ENCODE data around the gene ZMYND19.
"Not testable (repeated sequence)": the region's sequence is repeated elsewhere in the genome, so short reads cannot be mapped to it uniquely, and the experiment has no call there.

ZMYND19 gene

GRCh38 chr9:137590469-137591383, at the start of gene ZMYND19:
ZMYND19 (minus strand) TSS chr9:137590512; CDS start chr9:137590263, 249 bp downstream.
- peak; percentile 71 for DNase-seq

- no peak for DNase-seq
These were observed 49.2 kb upstream of the ZMYND19 start for GRCh38 chr9:137639303-137640051.

DNA sequence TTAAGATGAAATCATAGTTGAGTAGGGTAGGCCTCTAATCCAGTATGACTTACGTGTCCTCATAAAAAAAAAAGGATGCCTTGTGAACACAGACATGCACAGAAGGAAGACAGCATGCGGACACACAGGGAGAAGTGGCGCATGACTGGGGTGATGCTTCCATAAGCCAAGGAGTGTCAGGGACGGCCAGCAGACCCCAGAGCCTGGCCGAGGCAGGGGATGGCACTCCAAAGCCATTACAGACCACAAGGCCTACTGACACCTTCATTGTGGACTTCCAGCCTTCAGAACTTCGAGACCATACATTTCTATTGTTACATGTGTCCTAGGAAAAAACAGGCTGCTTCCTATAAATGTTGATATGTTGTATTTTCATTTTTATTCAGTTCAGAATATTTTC, 48.4 kb upstream of the ZMYND19 start:
- no peak for DNase-seq

GRCh38 chr9:137634016-137634415, 43.7 kb upstream of the ZMYND19 start:
- DNase-seq: no peak

DNA sequence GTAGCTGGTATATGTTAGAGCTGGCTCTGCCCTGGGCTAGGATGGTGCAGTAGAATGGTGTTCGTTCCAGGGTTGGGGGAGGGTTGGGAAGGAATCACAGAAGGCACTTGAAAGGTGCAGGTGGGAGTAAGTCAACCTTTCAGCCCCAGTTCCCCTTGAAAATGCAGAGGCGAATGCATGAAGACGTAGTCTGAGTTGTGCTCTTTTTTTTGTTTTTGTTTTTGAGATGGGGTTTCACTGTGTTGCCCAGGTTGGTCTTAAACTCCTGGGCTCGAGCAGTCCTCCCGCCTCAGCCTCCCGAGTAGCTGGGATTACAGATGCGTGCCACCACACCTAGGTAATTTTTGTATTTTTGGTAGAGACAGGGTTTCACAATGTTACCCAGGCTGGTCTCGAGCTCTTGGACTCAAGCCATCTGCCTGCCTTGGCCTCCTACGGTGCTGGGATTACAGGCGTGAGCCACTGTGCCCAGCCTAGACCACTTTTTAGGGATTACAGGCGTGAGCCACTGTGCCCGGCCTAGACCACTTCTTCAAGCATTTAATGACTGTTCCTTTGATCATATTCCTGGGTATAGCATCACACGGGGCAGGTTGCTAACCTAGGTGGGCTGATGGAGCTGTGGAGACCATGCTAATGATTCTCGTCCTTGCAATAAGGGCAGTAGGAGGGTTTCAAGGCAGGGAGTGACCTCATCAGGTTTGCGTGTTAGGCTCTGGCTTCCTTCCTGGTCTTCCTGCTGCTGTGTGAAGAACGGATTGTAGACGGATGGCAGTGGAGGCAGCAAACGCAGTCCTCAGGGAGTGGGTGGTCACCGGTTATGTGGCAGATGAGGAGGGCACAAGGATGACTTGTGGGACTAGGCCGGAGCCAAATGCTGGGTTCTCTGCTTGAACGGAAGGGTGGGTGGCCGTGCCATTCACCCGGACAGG, 42.2 kb upstream of the ZMYND19 start:
- DNase-seq: no peak

DNA sequence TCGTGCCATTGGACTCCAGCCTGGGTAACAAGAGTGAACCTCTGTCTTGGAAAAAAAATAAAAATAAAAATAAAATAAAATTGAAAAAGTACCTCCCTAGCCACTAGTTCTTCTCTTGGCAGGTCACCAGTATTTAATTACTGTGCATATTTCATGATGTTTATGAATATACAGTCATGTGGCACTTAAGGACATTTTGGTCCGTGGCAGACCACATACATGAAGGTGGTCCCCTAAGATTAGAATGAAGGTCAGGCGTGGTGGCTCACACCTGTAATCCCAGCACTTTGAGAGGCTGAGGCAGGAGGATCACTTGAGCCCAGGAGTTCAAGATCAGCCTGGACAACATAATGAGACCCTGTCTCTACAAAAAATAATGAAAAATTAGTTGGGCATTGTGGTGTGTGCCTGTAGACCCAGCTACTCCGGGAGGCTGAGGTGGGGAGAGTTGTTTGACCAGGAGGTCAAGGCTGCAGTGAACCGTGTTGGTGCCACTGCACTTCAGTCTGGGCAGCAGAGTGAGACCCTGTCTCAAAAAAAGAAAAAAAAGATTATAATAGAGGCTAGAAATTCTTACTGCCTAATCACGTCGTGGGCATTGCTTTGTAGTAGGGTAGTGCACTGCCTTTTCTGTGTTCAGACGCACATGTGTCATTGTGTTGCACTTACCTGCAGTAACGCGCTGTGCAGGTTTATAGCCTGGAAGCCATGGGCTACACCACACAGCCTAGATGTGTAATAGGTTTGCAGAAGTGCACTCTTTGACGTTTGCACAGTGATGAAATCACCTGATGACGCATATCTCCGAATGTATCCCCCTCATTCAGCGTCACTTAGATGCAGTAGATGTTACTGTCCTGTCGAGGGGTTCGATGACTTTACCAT, 41.3 kb upstream of the ZMYND19 start:
- no peak for DNase-seq

DNA sequence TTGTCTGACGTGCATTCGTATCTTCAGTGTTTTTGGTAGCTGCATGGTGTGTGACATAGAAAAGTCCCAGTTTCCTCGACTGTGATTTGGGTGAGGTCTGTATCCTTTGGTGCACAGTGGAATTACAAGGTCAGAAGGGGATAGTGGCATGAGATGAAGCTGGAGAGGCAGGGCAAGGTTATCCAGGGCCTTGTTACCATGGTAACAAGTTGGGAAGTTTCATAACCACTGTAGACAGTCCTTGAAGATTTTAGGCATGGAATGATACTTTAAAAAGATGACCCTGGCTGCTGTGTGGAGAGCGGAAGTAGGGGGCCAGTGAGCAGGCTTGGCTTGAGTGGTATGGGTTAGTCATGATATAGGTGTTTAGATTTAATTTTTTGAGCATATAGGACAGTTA, 40.4 kb upstream of the ZMYND19 start:
- no peak for DNase-seq

DNA sequence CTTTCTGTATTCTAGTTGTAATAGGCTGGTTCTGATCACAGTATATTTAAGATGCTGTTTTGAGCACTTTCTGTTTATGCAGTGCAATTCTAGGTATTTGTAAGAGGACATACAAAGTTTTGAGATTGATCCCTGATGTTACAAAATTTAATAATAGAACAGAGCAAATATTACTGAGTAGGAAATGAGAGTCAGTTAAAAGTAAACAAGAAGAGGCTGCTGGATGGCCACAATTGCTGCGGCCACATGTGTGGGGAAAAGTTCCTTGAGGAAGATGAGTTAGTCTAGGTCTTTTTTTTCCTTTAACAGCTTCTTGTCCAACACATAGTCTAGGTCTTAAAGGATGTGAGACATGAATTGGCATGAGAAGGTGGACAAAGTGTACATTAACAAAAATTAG, 39.8 kb upstream of the ZMYND19 start:
- no peak for DNase-seq

DNA sequence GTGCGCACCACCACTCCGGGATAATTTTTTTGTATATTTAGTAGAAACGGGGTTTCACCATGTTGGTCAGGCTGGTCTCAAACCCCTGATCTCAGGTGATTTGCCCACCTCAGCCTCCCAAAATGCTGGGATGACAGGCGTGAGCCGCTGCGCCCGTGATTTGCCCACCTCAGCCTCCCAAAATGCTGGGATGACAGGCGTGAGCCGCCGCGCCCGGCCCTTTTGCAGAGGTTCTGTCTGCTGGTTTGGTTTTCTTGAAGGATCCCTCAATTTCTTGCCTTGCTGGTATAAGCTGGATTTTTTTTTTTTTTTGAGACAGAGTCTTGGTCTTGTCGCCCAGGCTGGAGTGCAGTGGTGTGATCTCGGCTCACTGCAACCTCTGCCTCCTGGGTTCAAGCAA, 37.1 kb upstream of the ZMYND19 start:
- DNase-seq: not testable (repeated sequence)

GRCh38 chr9:137626464-137626863, 36.2 kb upstream of the ZMYND19 start:
- DNase-seq: no peak

- not testable (repeated sequence) for DNase-seq
These were observed 31.9 kb upstream of the ZMYND19 start for GRCh38 chr9:137622211-137622610.

DNA sequence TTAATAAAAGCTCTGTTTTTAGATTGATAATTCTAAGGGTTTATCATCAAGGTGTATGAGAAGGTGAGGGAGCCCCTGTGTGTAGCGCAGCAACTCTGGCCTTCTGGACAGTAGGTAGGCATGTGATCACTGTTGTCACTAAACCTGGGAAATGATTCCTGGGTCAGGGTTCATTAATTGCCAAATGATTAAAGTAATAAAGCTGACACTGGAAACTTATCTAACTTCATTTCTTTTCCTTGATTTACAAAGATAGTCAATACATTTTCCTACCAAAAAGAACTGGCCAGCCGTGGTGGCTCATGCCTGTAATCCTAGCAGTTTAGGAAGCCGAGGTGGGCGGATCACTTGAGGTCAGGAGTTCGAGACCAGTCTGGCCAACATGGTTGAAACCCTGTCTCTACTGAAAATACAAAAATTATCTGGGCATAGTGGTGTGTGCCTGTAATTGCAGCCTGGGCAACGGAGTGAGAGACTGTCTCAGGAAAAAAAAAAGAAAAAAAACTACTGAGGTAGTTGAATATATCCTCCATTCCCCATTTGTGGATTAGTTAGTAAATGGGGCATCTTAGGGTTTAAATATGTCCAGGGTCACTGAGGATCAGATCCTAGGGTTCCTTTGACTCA, 30.9 kb upstream of the ZMYND19 start:
- DNase-seq: no peak

DNA sequence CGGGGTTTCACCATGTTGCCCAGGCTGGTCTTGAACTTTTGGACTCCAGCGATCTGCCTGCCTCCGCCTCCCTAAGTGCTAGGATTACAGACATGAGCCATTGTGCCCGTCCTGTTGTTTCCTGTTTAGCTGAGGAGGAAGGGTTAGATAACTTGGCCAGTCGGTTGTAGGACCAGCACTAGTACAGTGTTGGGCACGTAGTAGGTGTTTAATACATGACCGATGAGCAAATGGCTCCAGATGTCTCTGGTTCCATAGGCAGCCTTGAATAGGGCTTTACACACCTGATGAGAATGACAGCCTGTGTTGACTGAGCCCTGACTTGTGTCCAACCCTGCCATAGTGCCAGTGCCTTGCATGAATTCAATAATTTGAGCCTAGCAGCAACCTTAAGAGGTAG, 30.3 kb upstream of the ZMYND19 start:
- DNase-seq: no peak

DNA sequence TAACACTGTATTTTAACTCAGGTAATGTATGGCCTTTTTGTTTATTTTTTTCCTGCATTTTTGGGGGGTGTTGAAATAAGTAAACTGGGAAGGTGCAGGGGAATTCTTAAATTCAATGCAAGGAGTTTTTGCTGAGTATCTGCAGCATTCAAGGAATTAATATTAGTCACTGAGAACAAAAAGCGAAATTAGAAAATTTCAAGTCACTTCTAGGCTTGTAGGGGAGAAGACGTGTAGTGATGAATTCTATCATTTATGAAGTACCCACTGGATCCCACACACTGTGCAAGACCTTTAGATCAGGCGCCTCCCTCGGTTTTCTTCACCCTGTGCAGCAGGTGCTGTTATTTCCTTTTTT, 29.7 kb upstream of the ZMYND19 start:
- no peak for DNase-seq

- DNase-seq: no peak
These were observed 29.1 kb upstream of the ZMYND19 start for GRCh38 chr9:137619240-137620047.

- DNase-seq: peak; percentile 69
These were observed 28.1 kb upstream of the ZMYND19 start, which contains the start of gene EHMT1 for GRCh38 chr9:137618105-137619067. EHMT1 (plus strand) TSS chr9:137619005; CDS start chr9:137619029, 24 bp downstream.

DNA sequence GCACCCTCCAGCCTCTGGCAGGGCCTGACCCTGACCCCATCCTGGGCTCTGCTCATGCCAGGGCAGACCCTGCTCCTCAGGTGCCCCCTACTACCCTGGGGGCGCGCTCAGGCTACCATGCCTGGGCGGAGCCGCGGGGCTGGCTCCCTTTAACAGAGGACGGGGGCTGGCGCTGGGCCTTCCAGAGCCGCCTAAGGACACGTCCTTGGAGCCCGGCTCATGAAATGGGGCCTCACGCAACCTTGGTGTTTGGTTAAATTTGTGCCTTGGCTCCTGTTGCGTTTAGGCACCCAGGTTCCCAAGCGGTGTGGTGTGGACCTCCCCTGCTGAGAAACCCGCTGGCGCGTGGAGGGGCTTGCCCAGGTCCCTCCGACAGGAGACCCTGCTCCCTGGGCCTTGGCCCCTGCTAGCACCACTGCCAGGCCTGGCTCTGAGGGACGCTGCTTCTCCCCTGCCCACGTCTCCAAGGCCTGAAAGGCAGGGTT, 25.1 kb upstream of the ZMYND19 start:
- no peak for DNase-seq

DNA sequence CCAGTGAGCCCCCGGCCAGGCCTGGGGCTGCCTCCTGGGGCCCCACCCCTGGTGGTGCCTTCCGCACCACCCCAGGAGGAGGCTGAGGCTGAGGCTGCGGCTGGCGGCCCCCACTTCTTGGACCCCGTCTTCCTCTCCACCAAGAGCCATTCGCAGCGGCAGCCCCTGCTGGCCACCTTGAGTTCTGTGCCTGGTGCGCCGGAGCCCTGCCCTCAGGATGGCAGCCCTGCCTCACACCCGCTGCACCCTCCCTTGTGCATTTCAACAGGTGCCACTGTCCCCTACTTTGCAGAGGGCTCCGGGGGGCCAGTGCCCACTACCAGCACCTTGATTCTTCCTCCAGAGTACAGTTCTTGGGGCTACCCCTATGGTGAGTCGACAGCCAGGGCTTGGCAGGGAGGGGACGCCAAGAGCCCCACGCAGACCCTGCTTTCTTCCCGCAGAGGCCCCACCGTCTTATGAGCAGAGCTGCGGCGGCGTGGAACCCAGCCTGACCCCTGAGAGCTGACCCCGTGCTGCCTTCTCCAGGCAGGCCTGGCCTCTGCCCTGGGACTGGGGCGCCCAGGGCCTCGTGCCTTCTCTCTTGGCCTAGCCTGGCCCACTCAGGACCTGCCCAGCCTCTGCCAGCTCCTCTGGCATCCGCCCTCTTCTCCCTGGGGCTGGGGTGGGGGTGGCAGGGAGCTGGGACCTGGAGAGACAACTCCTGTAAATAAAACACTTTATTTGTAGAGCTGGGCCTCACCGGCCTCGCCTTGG, 24.5 kb upstream of the ZMYND19 start:
- DNase-seq: no peak

All from NK-92 treated with Interleukin-12 subunit alpha and Interleukin-12 subunit beta, amount 100 ng/mL, for 24 hours (cell line).